H1 (cell line): Measurements from ENCODE around the gene MAPK8IP3. TPM values are rescaled to one million over a fixed set of nuclear protein-coding genes. Genes with fewer than 3 reads are reported as not detected.
A peak's percentile ranks its signal among the peaks of the same experiment; 100 is the strongest.

Experiments
- CEBPB ChIP-seq: IDR thresholded peaks from 2 replicates; pipeline ENCODE4 v1.6.1; 2012; ENCODE audit warnings: low read depth, low read length
- CHD1 ChIP-seq: IDR thresholded peaks from 2 replicates; pipeline ENCODE4 v1.6.1; 2012; ENCODE audit warnings: low read depth, low read length, improper control_type of control experiment
- FOSL1 ChIP-seq: IDR thresholded peaks from 2 replicates; pipeline ENCODE4 v1.6.1; 2011; ENCODE audit warnings: mild to moderate bottlenecking, low read depth, low read length, moderate library complexity; ENCODE audit not compliant: insufficient read depth
- GABPA ChIP-seq: IDR thresholded peaks from 2 replicates; pipeline ENCODE4 v1.6.1; 2011; ENCODE audit warnings: mild to moderate bottlenecking, low read length, moderate library complexity, borderline replicate concordance; ENCODE audit not compliant: insufficient read depth
- GTF2F1 ChIP-seq: IDR thresholded peaks from 2 replicates; pipeline ENCODE4 v1.6.1; 2012; ENCODE audit warnings: low read depth, low read length, improper control_type of control experiment, borderline replicate concordance
- JUND ChIP-seq: IDR thresholded peaks from 2 replicates; pipeline ENCODE4 v1.6.1; 2011; ENCODE audit warnings: mild to moderate bottlenecking, improper control_type of control experiment, low read length
- KDM4A ChIP-seq: IDR thresholded peaks from one replicate; pipeline ENCODE4 v1.7.1; 2012; ENCODE audit warnings: low read depth, mild to moderate bottlenecking, moderate library complexity, low read length, inconsistent platforms; ENCODE audit not compliant: severe bottlenecking
- POLR2A ChIP-seq, 2 experiments: IDR thresholded peaks; 1 replicate in 1 of 2; 2 replicates in 1 of 2; pipeline ENCODE4 v1.6.1; 2011; ENCODE audit warnings: low read depth in 2 of 2, low read length in 2 of 2, mild to moderate bottlenecking in 2 of 2; ENCODE audit errors: control extremely low read depth in 1 of 2
- RNF2 ChIP-seq: fragments of 200-900, 300-1000 bp; sonication (generic); IDR thresholded peaks from 2 replicates; pipeline ENCODE4 v1.7.1; 2016; ENCODE audit warnings: borderline replicate concordance, low read depth, mild to moderate bottlenecking, antibody characterized with exemption, low read length; ENCODE audit not compliant: poor library complexity, severe bottlenecking; ENCODE audit errors: missing control alignments
- RXRA ChIP-seq: IDR thresholded peaks from 2 replicates; pipeline ENCODE4 v1.6.1; 2011; ENCODE audit warnings: low read depth, mild to moderate bottlenecking, low read length, moderate library complexity; ENCODE audit not compliant: insufficient read depth
- polyA plus RNA-seq, 7 experiments: library from polyadenylated mRNA; depleted of rRNA in 3 of 7; stranded (reverse) in 5 of 7; unstranded in 2 of 7; fragments of >200 nt in 5 of 7; fragments of 200-250 nt in 2 of 7; gene quantifications; 1 replicate in 5 of 7; 2 replicates in 1 of 7; 4 replicates in 1 of 7; pipeline versions ENCODE4 v1.2.1 to v1.2.3, GENCODE V29; 2011 to 2013; ENCODE audit warnings: missing spikeins in 2 of 7, mixed read lengths in 2 of 7
- total RNA-seq: library from RNA; stranded (reverse); fragmentation: NEBNext Ultra II Directional; extraction: Animal tissue kit (Norgen Biotek cat#: 25700); gene quantifications from 2 replicates; pipeline ENCODE4 v1.2.1, GENCODE V29; 2021
- TF ChIP-seq, protein P1 (sequence below): fragments of 300-600 bp; sonication (generic); IDR thresholded peaks from 2 replicates; pipeline ENCODE4 v1.7.1; 2012; ENCODE audit warnings: low read length, moderate library complexity, mild to moderate bottlenecking, inconsistent platforms; ENCODE audit not compliant: insufficient replicate concordance

The MAPK8IP3 gene
- total and polyA plus RNA-seq, 2 of the 8 experiments (the other 6 are each of a cell fraction or from before 2014, with no cell fraction given), result 16.9 to 43.4 TPM

DNA sequence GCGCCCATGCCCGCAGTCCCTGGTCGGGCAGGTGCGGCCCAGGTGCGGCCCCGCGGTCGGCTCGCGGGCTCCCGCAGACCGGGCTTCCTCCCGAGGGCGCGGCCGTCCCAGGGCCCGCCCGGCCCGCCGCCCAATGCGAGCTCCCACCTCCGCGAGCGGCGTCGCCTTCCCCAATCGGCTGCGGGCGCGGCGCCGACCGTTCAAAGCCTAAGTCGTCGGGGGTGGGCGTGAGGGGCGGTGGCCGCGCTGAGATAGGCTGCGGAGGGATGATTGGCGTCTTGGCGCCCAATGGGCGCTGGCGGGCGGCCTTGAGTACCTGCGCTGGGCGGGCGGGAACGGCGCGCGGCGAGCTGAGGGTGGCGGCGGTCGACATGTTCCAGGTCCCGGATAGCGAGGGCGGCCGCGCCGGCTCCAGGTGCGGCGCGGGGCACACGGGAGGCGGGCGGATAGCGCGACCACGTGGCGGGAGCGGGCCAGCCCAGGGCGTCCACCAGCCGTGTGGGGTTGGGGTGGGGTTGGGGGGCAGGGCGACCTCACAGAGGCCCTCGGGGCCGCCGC lies 28.0 kb upstream of the MAPK8IP3 start, which contains the start of gene JPT2 (continued):
- TF ChIP-seq, protein P1, sequence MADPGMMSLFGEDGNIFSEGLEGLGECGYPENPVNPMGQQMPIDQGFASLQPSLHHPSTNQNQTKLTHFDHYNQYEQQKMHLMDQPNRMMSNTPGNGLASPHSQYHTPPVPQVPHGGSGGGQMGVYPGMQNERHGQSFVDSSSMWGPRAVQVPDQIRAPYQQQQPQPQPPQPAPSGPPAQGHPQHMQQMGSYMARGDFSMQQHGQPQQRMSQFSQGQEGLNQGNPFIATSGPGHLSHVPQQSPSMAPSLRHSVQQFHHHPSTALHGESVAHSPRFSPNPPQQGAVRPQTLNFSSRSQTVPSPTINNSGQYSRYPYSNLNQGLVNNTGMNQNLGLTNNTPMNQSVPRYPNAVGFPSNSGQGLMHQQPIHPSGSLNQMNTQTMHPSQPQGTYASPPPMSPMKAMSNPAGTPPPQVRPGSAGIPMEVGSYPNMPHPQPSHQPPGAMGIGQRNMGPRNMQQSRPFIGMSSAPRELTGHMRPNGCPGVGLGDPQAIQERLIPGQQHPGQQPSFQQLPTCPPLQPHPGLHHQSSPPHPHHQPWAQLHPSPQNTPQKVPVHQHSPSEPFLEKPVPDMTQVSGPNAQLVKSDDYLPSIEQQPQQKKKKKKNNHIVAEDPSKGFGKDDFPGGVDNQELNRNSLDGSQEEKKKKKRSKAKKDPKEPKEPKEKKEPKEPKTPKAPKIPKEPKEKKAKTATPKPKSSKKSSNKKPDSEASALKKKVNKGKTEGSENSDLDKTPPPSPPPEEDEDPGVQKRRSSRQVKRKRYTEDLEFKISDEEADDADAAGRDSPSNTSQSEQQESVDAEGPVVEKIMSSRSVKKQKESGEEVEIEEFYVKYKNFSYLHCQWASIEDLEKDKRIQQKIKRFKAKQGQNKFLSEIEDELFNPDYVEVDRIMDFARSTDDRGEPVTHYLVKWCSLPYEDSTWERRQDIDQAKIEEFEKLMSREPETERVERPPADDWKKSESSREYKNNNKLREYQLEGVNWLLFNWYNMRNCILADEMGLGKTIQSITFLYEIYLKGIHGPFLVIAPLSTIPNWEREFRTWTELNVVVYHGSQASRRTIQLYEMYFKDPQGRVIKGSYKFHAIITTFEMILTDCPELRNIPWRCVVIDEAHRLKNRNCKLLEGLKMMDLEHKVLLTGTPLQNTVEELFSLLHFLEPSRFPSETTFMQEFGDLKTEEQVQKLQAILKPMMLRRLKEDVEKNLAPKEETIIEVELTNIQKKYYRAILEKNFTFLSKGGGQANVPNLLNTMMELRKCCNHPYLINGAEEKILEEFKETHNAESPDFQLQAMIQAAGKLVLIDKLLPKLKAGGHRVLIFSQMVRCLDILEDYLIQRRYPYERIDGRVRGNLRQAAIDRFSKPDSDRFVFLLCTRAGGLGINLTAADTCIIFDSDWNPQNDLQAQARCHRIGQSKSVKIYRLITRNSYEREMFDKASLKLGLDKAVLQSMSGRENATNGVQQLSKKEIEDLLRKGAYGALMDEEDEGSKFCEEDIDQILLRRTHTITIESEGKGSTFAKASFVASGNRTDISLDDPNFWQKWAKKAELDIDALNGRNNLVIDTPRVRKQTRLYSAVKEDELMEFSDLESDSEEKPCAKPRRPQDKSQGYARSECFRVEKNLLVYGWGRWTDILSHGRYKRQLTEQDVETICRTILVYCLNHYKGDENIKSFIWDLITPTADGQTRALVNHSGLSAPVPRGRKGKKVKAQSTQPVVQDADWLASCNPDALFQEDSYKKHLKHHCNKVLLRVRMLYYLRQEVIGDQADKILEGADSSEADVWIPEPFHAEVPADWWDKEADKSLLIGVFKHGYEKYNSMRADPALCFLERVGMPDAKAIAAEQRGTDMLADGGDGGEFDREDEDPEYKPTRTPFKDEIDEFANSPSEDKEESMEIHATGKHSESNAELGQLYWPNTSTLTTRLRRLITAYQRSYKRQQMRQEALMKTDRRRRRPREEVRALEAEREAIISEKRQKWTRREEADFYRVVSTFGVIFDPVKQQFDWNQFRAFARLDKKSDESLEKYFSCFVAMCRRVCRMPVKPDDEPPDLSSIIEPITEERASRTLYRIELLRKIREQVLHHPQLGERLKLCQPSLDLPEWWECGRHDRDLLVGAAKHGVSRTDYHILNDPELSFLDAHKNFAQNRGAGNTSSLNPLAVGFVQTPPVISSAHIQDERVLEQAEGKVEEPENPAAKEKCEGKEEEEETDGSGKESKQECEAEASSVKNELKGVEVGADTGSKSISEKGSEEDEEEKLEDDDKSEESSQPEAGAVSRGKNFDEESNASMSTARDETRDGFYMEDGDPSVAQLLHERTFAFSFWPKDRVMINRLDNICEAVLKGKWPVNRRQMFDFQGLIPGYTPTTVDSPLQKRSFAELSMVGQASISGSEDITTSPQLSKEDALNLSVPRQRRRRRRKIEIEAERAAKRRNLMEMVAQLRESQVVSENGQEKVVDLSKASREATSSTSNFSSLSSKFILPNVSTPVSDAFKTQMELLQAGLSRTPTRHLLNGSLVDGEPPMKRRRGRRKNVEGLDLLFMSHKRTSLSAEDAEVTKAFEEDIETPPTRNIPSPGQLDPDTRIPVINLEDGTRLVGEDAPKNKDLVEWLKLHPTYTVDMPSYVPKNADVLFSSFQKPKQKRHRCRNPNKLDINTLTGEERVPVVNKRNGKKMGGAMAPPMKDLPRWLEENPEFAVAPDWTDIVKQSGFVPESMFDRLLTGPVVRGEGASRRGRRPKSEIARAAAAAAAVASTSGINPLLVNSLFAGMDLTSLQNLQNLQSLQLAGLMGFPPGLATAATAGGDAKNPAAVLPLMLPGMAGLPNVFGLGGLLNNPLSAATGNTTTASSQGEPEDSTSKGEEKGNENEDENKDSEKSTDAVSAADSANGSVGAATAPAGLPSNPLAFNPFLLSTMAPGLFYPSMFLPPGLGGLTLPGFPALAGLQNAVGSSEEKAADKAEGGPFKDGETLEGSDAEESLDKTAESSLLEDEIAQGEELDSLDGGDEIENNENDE, result no peak
- TF ChIP-seq KDM4A (peak; percentile 44), RNF2 (no peak), FOSL1 (no peak), JUND (no peak), CHD1 (no peak), POLR2A (IDR thresholded peaks at IDR 0.05; ENCODE audit: control extremely low read depth in 1 of 2, low read depth in 2 of 2, low read length in 2 of 2) (peak in 1 of 2 experiments; percentile 46; a peak in 2 of 3 replicates), CEBPB (no peak), GTF2F1 (no peak), RXRA (no peak), GABPA (no peak)
